Measurements from ENCODE around the gene PROK2.

The PROK2 gene

DNA sequence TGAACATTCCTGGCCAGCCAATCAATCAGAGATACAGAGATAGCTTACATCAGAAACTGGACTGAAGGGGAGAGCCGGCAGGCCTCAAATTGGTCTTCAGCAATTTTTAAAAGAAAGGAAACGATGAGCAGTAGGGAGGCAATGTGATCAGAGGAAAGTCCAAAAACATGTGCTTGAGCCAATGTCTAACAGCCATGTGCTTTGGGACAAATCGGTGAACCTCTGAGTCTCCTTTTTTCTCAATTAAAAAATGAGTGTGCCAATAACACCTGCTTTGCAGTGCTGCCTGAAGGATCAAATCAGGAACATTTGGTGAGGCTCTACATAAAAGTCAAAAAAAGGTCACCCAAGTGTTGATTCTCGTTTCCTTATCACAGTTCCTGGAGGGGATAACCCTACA lies 52.3 kb downstream of the PROK2 start:
- DNase-seq, result no peak

DNA sequence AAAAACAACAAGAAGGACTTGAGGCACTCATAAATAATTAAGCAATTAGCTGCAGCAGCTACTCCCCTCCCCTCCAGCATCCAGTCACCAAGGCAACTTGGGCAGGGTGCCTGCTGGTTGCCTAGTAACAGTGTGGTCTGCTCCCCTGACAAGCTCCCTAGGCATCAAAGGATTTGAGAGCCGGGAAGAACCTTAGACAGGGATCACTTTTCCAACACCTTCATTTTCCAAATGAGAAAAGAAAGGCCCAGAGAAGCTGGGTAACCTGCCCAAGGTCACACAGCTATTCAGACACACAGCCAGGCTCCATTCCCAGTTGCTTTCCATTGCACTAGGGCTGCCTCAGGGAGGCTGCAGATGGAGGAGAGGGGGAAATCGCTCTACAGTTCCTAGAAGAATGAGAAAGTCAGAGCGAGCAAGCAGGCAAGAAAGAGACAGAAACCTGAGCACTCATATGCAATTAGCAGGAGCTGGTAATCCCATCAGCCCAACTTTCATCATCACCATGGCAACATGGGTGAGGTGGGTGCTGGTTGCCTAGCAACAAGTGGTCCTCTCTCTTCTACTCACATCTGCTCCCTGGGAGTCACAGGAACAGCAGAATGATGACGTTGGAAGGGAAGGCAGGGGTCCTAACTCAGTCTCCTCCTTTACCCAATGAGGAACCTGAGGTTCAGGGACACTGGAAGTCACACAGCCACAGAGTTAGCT lies 56.2 kb downstream of the PROK2 start:
- DNase-seq, result no peak

DNA sequence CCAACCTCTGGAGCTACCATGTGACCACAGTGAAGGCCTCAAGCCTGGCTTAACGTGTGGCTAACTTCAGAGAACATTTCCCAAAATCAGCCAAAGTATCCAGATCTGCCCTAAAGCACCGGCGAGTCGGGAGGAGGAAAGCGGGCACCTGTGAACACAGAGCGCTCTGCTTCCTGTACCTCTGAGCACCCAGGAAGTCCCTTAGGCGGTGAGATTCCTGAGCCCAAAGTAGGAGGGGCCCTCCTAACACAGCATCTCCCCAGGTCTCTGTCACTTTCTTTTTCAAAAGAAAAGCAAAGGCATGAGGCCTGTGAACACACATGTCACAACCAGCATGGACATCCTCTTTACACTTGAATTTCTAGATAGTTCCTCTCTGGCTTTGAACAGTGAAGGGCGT lies 58.8 kb downstream of the PROK2 start:
- no peak for DNase-seq

DNA sequence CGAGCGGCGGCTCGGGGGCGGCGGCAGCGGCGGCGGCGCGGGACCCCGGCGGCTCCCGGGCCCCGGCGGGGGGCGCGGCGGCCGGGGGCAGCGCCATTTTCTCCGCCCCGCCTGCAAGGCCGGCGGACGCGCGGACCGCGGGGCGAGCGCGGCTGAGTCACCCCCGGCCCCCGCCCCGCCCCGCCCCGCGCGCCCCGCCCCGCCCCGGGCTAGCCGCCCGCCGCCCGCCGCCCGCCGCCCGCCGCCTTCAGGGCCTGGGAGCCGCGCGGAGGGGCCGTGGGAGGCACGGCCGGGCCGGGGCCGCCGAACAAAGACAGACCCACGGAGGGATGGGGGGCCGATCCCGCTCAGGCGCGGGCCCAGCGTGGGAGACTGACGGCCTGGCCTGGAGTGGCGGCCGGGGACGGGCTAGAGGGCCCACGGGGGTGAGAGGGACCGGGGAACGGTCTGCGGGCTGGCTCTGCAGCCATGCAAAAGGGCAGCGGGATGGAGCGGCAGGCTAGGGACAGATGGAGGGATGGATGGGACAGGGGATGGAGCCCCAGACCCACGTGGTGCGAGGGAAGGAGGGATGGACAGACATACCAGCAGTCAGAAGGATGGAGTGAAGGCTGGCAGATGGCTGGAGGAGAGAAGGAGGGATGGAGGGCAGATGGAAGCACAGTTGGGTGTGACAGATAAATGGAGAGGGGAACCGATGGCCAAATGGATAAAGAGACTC lies 59.5 kb downstream of the PROK2 start, which contains the start of gene EIF4E3:
Gene EIF4E3 (minus strand): TSS at position 132 of the 721 bp plus-strand sequence. CDS start 35 bp downstream, at position 97.
- no peak for DNase-seq

DNA sequence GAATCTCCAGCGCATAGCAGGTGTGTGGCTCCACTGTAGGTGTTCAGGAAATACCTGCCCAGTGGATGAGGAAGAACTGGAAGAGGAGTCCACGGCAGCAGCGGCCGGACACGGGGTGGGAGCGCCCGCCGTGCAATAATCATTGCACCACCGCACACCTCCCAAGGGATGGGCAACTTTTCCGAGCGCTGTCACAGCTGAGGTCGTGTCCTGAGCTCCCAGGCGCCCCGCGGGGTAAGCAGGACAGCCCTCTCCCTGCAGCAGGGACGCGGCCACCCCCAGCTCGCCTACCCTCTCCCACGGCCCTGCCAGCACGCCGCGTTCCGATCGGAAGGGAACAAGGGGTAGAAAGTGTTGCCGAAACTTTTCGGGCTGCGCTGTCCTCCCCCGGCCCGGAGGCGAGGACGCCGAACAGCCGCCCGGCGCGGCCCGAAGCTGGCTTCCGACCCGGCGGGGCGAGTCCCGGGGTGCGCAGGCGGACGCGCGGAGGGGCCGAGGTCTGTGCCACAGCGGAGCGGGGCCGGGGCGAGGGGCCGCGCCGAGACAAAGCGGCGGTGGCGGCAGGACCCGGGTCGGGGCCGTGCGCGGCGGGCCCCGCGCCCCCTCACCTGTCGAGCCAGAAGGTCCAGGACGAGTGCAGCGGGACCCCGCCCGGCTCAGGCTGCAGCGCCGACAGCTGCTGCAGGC lies 60.2 kb downstream of the PROK2 start:
- DNase-seq, result no peak

DNA sequence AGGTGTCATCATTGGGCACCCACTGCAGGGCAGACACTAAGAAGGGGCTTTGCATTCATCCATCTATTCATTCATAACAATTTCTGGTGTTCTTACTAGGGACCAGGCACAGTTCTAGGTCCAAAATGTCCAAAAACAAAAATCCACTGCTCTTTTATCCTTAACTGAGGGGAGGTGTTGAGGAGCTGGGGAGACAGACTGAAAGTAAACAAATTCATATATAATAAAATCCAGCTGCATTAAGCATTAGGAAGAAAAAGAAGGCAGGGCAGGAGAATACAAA lies 60.8 kb downstream of the PROK2 start:
- no peak for DNase-seq

DNA sequence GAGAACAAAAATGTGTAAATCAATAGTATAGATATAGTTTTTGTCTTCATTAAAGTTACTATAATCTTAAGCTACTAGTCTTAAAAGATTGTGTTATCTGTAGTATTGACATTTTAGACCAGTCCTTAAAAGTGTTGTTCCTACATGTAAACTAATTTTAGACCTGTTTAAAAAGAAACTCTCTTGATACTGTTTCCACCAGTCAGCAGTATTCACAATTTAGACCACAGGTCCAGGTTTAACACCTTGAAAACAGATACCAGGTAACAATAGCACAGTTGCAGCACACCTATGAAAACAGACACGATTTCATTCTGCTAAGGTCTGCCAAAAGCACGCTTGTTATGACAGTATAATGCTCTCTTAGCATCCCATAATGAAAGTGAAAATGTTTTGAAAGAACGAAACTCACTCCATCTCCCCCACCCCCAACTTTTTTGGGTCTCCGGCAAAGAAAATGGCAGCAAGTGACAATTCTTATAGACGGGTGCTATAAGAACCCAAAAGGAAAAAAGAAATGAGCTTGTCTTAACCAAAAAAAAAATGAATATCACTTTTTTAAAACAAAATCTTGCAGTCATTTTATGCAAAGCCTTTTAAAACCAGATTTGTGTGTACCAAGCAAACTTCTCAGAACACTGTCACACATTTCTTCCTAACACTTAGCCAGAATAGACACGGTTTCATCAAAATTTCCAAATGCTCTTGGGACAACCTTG lies 61.3 kb downstream of the PROK2 start:
- DNase-seq, result no peak

DNA sequence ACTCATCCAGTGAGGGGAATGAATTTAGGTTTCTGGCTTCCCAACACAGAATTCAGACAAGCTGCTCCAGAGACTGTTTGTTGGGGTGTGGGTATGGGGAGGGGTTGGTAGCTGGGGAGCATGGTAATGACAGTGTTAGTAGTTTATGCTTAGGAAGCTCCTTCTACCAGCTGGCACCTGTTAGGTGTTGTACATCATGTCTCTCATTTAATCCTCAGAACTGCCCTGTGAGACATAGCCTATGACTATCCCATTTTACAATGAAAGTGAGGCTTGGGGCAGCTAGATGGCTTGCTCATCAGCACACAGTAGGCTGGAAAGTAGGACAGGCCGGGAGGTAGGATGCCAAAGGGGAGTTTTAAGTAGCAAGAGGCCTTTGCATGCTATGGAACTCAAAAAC lies 62.3 kb downstream of the PROK2 start:
- no peak for DNase-seq
